GM10248 (cell line): Measurements from ENCODE around the gene MAN1A1.

Experiments used
- CTCF ChIA-PET: fragments of 300-600 bp; sonication (Branson Sonifier 250); formaldehyde crosslinking; extraction: SDS; loops from one replicate; lab custom pipeline; 2021; ENCODE audit warnings: antibody characterized with exemption; lab: Yijun Ruan, JAX
- POLR2A ChIA-PET: fragments of 350-650 bp; sonication (Branson Sonifier 250); formaldehyde crosslinking; extraction: SDS; loops from one replicate; lab custom pipeline; 2020; ENCODE audit warnings: antibody characterized with exemption; lab: Yijun Ruan, JAX
- DNase-seq: peaks from one replicate; pipeline ENCODE4 v3.0.0; 2012; ENCODE audit errors: extremely low spot score
- TF ChIP-seq, protein P1 (sequence below): IDR thresholded peaks from 2 replicates; pipeline ENCODE4 v1.5.1; 2012; ENCODE audit warnings: mild to moderate bottlenecking, low read depth; ENCODE audit errors: extremely low read depth, missing control alignments, control extremely low read depth

Gene MAN1A1

DNA sequence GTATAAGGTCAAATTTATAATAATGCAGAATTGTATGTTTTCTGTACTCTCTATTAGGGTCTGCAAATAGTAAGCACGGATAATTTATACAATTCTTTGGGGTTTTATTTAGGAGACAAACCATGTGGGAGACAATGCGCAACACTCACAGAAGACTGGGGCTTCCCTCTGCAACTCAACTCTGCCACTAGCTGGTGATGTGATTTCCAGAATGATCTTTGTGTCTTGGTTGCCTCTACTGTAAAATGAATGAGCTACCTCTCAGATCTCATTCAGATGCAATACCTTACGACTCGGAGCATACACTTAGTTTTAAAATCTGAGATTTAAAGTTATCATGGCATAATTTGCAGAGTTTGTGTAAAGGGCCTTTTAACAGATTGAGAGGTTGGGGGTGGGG, 6.4 kb downstream of the MAN1A1 start:
- TF ChIP-seq, protein P1, sequence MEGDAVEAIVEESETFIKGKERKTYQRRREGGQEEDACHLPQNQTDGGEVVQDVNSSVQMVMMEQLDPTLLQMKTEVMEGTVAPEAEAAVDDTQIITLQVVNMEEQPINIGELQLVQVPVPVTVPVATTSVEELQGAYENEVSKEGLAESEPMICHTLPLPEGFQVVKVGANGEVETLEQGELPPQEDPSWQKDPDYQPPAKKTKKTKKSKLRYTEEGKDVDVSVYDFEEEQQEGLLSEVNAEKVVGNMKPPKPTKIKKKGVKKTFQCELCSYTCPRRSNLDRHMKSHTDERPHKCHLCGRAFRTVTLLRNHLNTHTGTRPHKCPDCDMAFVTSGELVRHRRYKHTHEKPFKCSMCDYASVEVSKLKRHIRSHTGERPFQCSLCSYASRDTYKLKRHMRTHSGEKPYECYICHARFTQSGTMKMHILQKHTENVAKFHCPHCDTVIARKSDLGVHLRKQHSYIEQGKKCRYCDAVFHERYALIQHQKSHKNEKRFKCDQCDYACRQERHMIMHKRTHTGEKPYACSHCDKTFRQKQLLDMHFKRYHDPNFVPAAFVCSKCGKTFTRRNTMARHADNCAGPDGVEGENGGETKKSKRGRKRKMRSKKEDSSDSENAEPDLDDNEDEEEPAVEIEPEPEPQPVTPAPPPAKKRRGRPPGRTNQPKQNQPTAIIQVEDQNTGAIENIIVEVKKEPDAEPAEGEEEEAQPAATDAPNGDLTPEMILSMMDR: peak; percentile 16
- DNase-seq: no peak
- POLR2A ChIA-PET: interaction anchor here (0.7 to 1.0 kb wide), 3 partner anchors 31 to 195 kb away, joined by 3 to 4 read pairs (median 3); no protein-coding TSS in a partner anchor
- CTCF ChIA-PET: interaction anchor here (0.9 to 3.6 kb wide), 6 partner anchors 10 to 214 kb away, joined by 3 to 20 read pairs (median 9); no protein-coding TSS in a partner anchor

DNA sequence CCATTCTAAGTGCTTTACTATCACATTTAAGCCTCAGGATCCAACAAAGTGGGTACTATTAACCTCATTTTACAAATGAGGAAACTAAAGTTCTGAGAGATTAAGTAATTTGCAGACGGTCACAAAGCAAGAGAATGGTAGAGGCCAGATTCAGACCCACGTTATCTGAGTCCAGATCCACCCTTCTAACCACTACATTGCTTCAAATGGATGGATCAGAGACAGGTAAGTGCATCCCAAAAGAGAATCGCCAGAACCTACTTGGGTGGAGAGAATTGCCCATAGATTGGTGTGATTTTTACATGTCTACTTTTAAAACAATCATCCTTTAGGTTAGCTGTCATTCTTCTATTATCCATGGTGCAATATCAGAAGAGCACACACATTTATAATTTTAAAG, 7.1 kb downstream of the MAN1A1 start:
- DNase-seq: no peak
- CTCF ChIA-PET: interaction anchor here (1.5 to 3.6 kb wide), 3 partner anchors 9 to 30 kb away, joined by 3 to 20 read pairs (median 13); no protein-coding TSS in a partner anchor
- POLR2A ChIA-PET: interaction anchor here (0.7 kb wide), 2 partner anchors 30 to 61 kb away, joined by 3 to 4 read pairs; no protein-coding TSS in a partner anchor
- TF ChIP-seq, protein P1: no peak

DNA sequence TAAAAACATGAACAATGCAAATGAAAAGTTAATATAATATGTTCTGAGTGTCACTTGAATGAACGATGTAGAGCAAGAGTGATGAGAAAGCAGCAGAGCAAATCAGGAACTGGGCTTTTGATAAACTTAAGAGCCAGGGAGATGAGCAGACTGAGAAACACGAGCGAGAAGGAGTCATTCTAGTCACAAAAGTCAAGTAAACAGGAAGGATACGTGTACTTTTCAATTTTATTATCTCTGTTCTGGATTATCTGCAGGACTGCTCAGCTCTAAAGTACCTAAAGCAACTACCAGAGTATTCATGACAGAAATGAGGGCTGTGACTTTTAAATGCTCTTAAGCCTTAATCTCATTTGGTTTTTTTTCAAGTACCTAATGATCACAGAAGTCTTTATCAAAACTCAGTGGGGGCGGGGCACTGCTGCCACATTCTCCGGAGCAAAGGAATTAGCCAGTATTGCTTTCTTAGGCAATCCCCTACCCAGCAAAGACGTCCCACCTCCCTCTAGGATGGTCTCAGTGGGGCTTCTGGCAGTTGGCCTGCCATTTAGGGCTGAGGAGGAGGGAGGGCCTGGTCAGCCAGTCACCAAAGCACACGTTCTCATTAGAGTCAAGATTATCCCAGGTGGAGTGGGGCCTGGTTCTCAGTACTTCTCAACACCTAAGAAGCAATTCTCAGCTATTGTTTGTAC, 8.6 kb downstream of the MAN1A1 start:
- ChIA-PET CTCF (interaction anchor here (1.0 to 3.6 kb wide), 7 partner anchors 8 to 193 kb away, joined by 3 to 13 read pairs (median 4); no protein-coding TSS in a partner anchor), POLR2A (no interaction called here)
- TF ChIP-seq, protein P1: no peak
- no peak for DNase-seq

DNA sequence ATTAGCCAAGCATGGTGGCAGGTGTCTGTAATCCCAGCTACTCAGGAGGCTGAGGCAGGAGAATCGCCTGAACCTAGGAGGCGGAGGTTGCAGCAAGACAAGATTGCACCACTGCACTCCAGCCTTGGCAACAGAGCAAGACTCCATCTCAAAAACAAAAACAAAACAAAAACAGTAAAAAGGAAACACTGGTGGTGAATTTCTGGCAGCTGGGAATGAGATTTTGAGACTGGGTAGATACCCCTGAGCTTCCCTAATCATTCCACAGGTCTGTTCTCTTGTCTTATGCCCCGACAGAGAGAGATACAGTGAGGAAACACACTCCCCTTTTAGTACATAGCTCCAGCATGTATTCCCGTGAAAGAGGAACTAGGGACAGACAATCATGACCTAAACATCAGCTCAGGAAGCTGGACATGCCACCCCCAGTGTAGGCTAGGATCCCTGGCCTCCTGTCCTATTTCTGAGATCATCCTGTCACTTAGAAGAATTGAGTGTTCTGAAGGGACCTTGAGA, 9.6 kb downstream of the MAN1A1 start:
- TF ChIP-seq, protein P1: no peak
- POLR2A ChIA-PET: no interaction called here
- no peak for DNase-seq
- CTCF ChIA-PET: interaction anchor here (0.7 to 1.4 kb wide), 3 partner anchors 11 to 37 kb away, joined by 3 to 4 read pairs (median 4); no protein-coding TSS in a partner anchor

DNA sequence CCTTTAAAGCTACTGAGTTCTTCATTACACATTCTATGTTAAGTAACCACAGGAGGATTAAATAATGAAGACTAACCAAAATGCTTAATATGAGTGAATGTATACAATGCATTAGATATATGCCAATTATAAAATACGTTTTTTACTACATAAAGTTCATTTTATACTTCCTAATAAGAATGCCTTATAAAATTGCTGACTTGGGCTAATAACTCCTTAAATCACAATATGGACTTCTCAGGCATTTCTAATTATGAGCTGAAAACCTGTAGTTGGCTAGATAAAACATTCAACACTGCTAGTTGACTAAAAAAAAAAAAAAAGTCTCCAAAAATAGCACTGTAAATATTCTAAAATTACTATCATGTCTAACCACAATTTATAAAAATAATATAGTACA, 11.8 kb downstream of the MAN1A1 start:
- TF ChIP-seq, protein P1: no peak
- CTCF ChIA-PET: interaction anchor here (0.8 to 1.5 kb wide), 2 partner anchors 13 to 34 kb away, joined by 3 to 4 read pairs; no protein-coding TSS in a partner anchor
- POLR2A ChIA-PET: no interaction called here
- DNase-seq: no peak

DNA sequence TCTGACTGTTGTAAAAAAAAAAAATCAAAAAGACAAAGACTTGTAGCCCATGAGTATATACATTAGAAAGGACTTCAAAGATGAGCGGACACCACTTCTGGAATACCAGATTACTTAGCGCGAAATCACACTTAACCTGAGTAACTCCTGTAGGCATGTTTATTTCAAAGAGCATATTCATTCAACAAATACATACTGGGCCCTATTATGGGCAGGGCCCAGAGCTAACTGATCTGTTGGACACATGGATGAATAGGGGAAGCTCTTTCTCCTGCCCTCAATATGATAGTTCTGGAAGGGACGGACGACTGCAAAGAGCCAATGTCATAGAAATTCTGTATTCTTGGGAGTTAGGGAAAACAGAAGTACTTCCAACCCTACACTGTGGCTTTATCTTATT, 12.3 kb downstream of the MAN1A1 start:
- TF ChIP-seq, protein P1: no peak
- no peak for DNase-seq
- POLR2A ChIA-PET: no interaction called here
- CTCF ChIA-PET: interaction anchor here (0.8 to 1.5 kb wide), 2 partner anchors 13 to 34 kb away, joined by 3 to 4 read pairs; no protein-coding TSS in a partner anchor
